IPS-20b (cell line): Measurements from ENCODE around the gene CXCL12.

Experiments used
- H3K27ac ChIP-seq: one replicate; pipeline ENCODE4 v1.5.1; 2013; ENCODE audit warnings: low read length
- H3K27me3 ChIP-seq: 2 replicates; pipeline ENCODE4 v1.6.1; 2013; ENCODE audit warnings: mild to moderate bottlenecking, low read length, inconsistent platforms; ENCODE audit not compliant: insufficient read depth
- H3K36me3 ChIP-seq: 2 replicates; pipeline ENCODE4 v1.6.1; 2013; ENCODE audit warnings: low read depth, mild to moderate bottlenecking, inconsistent platforms, low read length, moderate library complexity; ENCODE audit not compliant: insufficient read depth
- H3K4me1 ChIP-seq: 2 replicates; pipeline ENCODE4 v1.6.1; 2013; ENCODE audit warnings: mild to moderate bottlenecking, control low read depth, inconsistent platforms, low read length, moderate library complexity; ENCODE audit not compliant: insufficient read depth
- H3K4me3 ChIP-seq: 2 replicates; pipeline ENCODE4 v1.5.1; 2013; ENCODE audit warnings: mild to moderate bottlenecking, low read length, inconsistent platforms
- H3K9ac ChIP-seq: 2 replicates; pipeline ENCODE4 v1.6.1; 2013; ENCODE audit warnings: low read depth, mild to moderate bottlenecking, inconsistent platforms, low read length, moderate library complexity
- H3K9me3 ChIP-seq: 2 replicates; pipeline ENCODE4 v1.6.1; 2013; ENCODE audit warnings: mild to moderate bottlenecking, low read depth, low read length, inconsistent platforms; ENCODE audit not compliant: insufficient read depth

Gene CXCL12

DNA sequence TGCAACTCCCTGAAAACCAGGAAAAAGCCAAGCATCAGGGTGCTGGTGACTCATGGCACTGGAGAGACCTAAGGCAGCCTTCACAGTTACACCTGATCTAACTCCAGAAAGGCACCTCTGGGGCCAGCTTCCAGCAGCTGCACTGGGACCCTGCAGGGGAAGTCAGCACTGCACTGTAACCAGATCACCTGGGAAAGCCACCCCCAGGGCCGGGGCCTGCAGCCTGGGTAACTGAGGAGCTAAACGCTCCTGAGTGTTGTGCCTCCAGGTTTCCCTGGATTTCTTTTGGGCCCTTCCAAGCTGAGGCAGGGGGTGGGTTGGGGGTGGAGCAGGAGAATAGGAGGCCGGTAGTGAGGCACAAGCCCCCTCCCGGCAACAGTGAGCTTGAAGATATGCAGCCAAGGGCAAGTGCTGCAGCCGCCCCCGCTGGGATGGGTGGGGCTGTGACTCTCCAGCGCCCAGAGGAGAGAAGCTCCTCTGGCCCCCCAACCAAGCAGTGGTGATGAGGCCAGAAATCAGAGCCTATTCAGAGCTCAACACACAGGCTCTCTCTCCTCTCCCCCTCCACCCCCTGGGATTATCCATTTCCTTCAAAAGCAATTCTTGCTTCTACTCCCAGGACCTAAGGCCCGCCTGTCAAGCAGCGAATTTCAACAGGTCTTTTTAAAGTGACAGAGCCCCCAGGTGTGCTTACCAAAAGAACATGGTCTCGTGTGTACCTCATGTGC, 2.6 kb downstream of the CXCL12 start:
- Histone ChIP-seq H3K9ac (peak overlapping the region; percentile 60; the same call in 1 of the 2 replicates), H3K27me3 (peaks cover 41% of the 10 kb centered on the region), H3K36me3 (peaks cover 34% of the 10 kb centered on the region), H3K4me3 (peak overlapping the region; percentile 91), H3K27ac (no peak overlapping the region), H3K4me1 (peaks cover 31% of the 10 kb centered on the region), H3K9me3 (no peaks in the 10 kb centered on the region)

DNA sequence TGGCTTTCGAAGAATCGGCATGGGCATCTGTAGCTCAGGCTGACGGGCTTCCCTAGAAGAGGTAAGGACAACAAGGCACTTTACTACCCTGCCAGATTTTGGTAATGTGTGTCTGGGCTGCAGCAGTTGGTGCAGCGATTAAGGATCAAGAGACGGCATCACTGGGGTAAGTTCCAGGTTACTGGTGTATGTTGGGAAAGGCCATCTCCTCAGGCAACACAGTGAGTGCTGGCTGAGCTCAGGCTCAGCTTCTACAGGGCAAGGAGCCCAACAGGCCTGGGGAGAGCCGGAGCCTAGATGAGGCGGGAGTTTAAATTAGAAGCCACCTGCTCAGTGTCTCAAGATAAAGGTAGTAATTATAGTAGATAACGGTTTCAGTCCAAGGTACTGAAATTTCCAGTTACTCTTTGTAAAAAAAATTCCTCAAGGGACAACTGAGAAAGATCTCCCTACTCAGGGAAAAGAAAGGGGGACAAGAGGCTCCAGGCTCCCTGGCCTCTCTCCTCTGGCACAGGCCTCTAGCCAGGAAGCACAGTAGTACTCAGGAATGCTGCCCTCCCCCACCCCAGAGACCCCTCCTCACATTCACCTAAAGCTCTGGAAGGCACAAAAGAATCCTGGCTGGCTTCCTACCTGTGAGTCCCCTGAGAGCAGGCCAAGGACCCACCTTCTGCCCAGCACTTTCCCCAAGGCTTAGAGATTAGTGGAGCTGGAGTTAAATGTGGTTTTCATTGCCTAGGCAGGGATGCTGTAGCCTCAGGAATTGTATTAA, 3.9 kb downstream of the CXCL12 start:
- Histone ChIP-seq H3K36me3 (peaks cover 47% of the 10 kb centered on the region), H3K9ac (peak overlapping the region; percentile 60; the same call in 1 of the 2 replicates), H3K27ac (peak overlapping the region; percentile 69), H3K27me3 (peaks cover 31% of the 10 kb centered on the region), H3K4me1 (peaks cover 31% of the 10 kb centered on the region), H3K9me3 (no peaks in the 10 kb centered on the region), H3K4me3 (no peak overlapping the region)

DNA sequence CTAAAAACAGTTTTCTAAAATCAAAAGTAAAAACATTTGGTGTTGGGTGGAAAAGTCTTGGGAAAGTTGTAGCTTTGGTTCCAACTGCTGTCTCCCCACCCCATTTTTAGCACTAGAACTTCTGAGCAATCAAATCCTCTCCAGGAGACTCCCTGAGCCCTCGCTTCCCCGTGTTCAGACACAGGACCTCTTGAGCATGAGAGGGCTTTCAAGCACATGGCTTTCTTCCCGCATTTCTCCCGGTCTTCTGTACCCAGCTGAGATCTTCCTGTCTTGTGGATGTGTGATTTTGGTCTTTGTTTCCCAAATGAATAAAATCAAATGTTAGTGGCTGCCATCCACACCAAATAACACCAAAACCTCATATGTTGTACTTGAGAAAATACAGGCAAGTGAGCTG, 5.0 kb downstream of the CXCL12 start:
- Histone ChIP-seq H3K4me3 (no peak overlapping the region), H3K9ac (no peak overlapping the region), H3K27ac (no peak overlapping the region), H3K4me1 (peaks cover 31% of the 10 kb centered on the region), H3K36me3 (peaks cover 58% of the 10 kb centered on the region), H3K9me3 (no peaks in the 10 kb centered on the region), H3K27me3 (peaks cover 21% of the 10 kb centered on the region)

DNA sequence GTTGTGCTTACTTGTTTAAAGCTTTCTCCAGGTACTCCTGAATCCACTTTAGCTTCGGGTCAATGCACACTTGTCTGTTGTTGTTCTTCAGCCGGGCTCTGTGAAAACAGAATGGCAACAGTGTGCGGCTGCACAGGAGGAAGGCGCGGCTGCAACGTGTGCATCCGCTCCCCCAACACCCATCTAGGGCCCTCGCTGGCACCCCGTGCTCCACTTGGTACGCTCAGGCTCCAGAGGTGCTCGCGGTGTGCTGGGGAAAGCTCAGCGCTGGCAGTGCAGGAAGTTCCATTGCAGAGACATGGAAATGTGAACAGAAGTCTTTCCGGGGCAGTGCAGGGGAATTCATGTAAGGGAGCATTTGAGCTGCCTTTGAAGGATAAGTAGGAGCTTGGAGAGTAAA, 6.3 kb downstream of the CXCL12 start:
- no peak overlapping the region for H3K27ac ChIP-seq
- no peaks in the 10 kb centered on the region for H3K9me3 ChIP-seq
- H3K36me3 ChIP-seq, result peaks cover 71% of the 10 kb centered on the region
- H3K27me3 ChIP-seq, result peaks cover 10% of the 10 kb centered on the region
- H3K4me3 ChIP-seq, result no peak overlapping the region
- peaks cover 31% of the 10 kb centered on the region for H3K4me1 ChIP-seq
- no peak overlapping the region for H3K9ac ChIP-seq

DNA sequence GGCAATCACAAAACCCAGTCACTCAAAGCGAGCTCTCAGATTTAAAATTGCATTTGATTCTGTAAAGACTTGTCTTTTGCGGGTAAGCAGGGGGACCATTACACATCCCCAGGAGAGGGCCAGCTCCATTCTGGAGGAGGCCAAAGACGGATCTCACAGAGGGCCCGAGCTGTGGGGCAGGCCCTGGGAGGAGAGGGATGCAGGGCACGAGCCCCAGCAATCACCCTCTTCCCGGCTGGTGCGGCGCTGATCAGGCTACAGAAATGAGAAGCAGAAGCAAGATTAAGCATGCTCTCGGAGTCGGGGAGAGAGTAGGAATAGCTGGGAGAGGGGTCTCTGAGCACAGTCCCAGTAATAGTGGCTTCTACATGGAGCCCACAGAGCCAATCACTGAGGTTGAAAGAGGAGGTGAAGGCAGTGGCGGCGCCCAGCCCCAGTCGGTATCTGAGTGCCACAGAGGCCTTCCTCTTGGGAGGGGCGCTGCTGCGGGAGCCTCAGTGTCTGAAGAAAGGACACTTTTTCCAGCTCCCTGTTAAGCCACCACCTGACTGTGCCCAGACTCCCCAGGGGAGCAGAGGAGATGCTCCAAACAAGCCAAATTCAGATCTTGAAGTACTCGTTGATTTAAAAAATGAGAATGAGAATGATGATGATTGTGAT, 7.1 kb downstream of the CXCL12 start:
- Histone ChIP-seq H3K9ac (no peak overlapping the region), H3K36me3 (peaks cover 79% of the 10 kb centered on the region), H3K4me3 (no peak overlapping the region), H3K4me1 (peaks cover 25% of the 10 kb centered on the region), H3K27me3 (peaks cover 2% of the 10 kb centered on the region; the same call in 1 of the 2 replicates), H3K27ac (no peak overlapping the region), H3K9me3 (no peaks in the 10 kb centered on the region)

DNA sequence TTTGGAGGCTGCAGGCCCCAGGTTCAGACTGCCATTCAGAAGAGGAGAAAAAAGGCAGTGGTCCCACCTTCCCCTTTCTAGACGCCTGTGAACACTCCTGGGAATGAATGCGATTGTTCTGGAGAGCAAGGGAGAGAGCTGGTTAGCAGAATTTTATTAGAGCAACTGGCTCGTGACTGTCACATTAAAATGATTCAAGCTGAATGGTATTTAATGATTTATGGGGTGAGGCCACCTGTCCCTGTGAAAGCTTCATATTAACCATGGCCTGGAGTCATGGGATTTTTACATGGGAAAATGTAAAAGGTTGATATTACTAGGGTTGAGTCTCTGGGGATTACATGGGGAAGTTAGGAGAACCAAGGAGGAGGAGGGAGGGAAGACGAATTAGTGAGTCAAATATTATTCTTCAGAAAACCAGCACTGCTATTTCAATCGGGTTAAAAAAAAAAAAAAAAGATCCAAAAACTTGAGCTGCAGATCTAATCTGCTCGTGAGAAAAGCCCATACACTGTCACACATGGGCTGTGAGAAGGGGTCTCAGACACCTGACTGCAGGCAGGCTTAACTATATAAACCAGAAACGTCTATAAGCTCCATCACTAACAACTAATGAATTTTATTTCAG, 8.3 kb downstream of the CXCL12 start:
- no peak overlapping the region for H3K27ac ChIP-seq
- no peaks in the 10 kb centered on the region for H3K27me3 ChIP-seq
- peaks cover 25% of the 10 kb centered on the region for H3K4me1 ChIP-seq
- peaks cover 87% of the 10 kb centered on the region for H3K36me3 ChIP-seq
- no peaks in the 10 kb centered on the region for H3K9me3 ChIP-seq
- H3K4me3 ChIP-seq, result no peak overlapping the region
- H3K9ac ChIP-seq, result no peak overlapping the region

DNA sequence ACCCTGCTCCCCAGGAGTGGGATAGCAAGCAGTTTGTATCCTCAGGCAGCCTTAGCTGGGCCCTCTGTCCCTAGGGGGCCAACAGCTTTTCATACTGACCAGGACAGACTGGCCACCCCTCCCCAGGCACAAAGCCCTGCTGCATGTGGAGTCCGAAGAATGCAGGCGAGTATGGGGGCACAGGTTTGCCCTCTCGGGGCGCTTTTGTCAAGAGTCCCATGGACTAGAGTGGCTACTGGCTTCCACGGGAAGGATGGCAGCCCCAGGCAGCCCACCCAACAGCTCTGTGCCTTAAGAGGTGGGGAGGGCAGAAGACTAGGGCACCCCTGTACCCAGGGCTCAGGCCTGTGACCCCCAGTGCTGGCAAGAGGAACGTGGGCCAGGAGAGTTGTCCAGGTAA, 10.7 kb downstream of the CXCL12 start:
- H3K36me3 ChIP-seq, result peaks cover 74% of the 10 kb centered on the region
- H3K9ac ChIP-seq, result no peak overlapping the region
- no peaks in the 10 kb centered on the region for H3K27me3 ChIP-seq
- H3K4me1 ChIP-seq, result peaks cover 26% of the 10 kb centered on the region
- no peak overlapping the region for H3K4me3 ChIP-seq
- H3K9me3 ChIP-seq, result no peaks in the 10 kb centered on the region
- no peak overlapping the region for H3K27ac ChIP-seq

- Histone ChIP-seq H3K27ac (no peak overlapping the region), H3K36me3 (peaks cover 68% of the 10 kb centered on the region), H3K4me1 (peaks cover 26% of the 10 kb centered on the region), H3K4me3 (no peak overlapping the region), H3K9me3 (no peaks in the 10 kb centered on the region), H3K9ac (no peak overlapping the region), H3K27me3 (no peaks in the 10 kb centered on the region)
These were observed 11.4 kb downstream of the CXCL12 start for GRCh38 chr10:44373341-44373995.

- Histone ChIP-seq H3K9me3 (no peaks in the 10 kb centered on the region), H3K4me3 (no peak overlapping the region), H3K27me3 (no peaks in the 10 kb centered on the region), H3K4me1 (peaks cover 26% of the 10 kb centered on the region), H3K9ac (no peak overlapping the region; the same call in 1 of the 2 replicates), H3K27ac (no peak overlapping the region), H3K36me3 (peaks cover 61% of the 10 kb centered on the region)
These were observed 12.7 kb downstream of the CXCL12 start for GRCh38 chr10:44372181-44372580.

DNA sequence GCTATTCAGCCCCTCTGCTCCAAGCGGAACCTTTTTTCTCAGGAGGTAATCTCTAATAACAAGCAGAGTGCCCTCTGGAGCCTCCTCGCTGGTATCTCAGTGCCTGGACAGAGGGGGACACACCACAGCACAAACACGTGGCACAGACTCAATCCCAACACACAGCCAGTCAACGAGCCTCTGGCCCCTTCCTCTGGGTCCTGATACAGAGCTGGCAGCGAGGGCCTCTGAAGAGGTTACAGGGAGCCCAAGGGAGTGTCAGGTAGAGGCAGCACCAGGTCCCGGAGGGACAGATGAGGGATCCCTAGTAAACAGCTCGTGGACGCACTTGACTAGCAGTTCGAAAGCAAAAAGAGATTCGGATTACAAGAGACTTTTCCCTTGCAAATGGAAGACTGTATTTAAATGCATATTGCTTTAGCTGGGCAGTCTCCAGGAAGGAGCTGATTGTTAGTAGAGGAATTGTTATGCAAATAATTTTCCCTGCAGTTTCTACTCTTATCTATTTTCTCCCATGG, 14.1 kb downstream of the CXCL12 start:
- H3K9me3 ChIP-seq, result no peaks in the 10 kb centered on the region
- no peaks in the 10 kb centered on the region for H3K27me3 ChIP-seq
- peaks cover 26% of the 10 kb centered on the region for H3K4me1 ChIP-seq
- peak overlapping the region; percentile 47 for H3K4me3 ChIP-seq
- peak overlapping the region; percentile 77; the same call in 1 of the 2 replicates for H3K9ac ChIP-seq
- peaks cover 48% of the 10 kb centered on the region for H3K36me3 ChIP-seq
- H3K27ac ChIP-seq, result peak overlapping the region; percentile 50

DNA sequence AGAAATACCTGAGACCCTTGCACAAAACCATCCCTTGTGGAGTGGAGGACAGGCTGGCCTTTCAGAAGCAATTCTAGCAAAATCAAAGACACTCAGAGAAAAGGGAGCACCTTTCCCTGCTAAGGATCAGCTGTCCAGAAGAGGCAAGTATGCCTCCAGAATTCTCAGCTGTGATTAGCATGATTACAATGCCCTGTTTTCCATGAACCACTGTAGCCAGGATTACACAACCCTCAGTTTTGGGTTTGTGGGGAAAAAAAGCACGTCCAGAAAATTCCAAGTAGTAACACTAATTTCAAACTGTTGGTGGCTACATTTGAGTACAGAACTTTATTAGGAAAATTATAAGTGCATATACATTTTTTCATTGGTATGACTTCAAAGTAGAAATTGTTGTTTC, 15.0 kb downstream of the CXCL12 start:
- Histone ChIP-seq H3K4me3 (peak overlapping the region; percentile 47; the same call in 1 of the 2 replicates), H3K36me3 (peaks cover 38% of the 10 kb centered on the region), H3K9ac (peak overlapping the region; percentile 77; the same call in 1 of the 2 replicates), H3K27ac (peak overlapping the region; percentile 50), H3K9me3 (no peaks in the 10 kb centered on the region), H3K4me1 (peaks cover 26% of the 10 kb centered on the region), H3K27me3 (no peaks in the 10 kb centered on the region)
